HG02852 (cell line): ENCODE results near the gene PLD1.
A peak's percentile ranks its signal among the peaks of the same experiment; 100 is the strongest.
"Not testable (repeated sequence)": the region's sequence is repeated elsewhere in the genome, so short reads cannot be mapped to it uniquely, and the experiment has no call there.

Source experiments
- ATAC-seq: cut with Tn5 transposase; IDR thresholded peaks from one replicate; pipeline ENCODE4 v1.9.1; 2021; ENCODE audit warnings: mild to moderate bottlenecking, moderate library complexity; ENCODE audit not compliant: unreplicated experiment

Gene PLD1

DNA sequence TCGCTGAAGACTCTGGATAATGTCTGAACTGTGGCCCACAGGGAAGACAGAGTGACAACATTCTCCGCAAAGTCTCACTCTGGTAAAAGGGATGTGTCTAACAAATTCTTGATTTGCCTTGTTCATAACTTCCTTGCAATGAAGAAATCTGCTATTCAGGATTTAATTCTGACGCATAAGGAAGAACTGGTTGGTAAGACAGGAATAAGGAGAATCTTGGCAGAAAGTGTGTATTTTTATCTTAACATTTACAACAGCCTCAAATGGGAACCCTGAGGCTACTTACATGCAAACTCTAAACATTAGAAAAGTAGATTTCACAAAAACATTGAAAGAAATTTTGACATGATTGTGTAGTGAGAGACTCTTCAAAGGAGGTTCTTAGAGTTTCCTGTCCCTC is 10.8 kb upstream of the PLD1 start:
- no peak for ATAC-seq

- no peak for ATAC-seq
These were observed 7.0 kb upstream of the PLD1 start for GRCh38 chr3:171817074-171817800.

GRCh38 chr3:171815973-171816595 is 5.8 kb upstream of the PLD1 start:
- ATAC-seq = no peak

- not testable (repeated sequence) for ATAC-seq
These were observed 4.4 kb upstream of the PLD1 start for GRCh38 chr3:171814662-171815061.

- ATAC-seq = no peak
These were observed 3.7 kb upstream of the PLD1 start for GRCh38 chr3:171813897-171814460.

- no peak for ATAC-seq
These were observed 3.1 kb upstream of the PLD1 start for GRCh38 chr3:171813278-171813896.

- no peak for ATAC-seq
These were observed 2.5 kb upstream of the PLD1 start for GRCh38 chr3:171812811-171813210.

DNA sequence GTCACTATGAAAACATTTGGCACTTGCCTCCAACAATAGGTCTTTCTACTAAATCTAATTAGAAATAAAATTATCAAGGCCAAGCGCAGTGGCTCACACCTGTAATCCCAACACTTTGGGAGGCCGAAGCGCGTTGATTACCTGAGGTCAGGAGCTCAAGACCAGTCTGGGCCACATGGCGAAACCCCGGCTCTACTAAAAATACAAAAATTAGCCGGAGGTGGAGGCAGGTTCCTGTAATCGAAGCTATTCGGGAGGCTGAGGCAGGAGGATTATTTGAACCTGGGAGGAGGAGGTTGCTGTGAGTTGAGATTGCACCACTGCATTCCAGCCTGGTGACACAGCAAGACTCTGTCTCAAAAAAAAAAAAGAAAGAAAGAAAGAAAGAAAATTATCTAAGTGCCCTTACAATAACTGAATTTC is 1.6 kb upstream of the PLD1 start:
- no peak for ATAC-seq

DNA sequence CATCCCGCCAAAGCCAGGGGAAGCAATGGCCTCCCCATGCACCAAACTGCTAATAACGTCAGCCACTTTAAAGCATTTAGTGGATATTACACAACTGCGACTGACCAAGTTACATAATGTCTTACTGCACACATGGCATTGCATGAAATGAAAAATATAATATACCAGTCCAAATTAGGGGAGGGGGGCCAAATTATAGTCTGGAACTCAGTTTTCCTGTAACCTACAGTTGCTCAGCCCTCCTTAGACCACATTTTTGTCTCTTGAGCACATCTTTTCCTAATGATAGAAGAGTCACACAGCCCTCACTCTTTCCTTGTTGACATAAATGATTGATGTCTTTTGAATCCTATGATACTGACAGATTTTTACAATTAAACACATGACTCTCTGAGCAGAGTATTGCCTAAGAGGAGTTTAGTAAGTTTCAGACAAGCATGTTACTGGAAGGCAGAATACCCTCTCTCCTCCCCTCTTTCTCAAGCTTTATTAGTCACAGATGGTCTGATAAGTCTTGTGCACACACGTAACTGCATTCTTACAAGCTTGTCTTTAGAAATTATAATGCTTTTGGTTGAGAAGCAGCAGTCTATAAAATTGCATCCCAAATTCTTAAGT is 1.1 kb upstream of the PLD1 start:
- no peak for ATAC-seq

DNA sequence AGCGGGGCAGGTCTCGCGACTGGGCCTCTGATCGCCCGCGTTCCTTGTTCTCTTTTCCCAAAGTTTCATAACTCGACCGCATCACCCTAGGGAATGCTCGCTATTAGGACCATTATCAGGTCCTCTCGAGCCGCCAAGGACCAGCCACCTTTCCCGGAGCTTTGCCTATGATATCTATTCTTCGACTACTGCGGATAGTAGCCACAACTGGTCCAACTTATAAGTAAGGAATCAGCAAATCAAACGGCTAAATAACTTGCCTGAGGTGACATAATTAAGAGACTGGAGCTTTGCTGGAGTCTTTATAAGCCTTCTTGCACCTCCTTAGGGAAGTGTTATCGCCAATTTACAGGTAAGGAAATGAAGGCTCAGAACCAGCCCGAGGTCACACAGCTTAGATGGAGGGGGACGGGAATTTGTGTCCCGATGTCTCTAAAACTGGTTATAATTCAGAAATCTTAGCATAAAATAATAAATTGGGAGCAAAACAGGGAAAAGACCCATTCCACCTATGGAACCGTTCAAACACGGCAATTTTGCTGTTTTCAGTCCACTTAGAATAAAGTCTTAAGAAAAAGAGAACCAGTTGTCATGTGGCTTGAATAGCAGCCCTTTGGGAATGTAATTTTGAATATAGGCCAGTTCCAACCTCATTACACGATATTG is 479 bp upstream of the PLD1 start:
- no peak for ATAC-seq

GRCh38 chr3:171809611-171809860 is 747 bp downstream of the PLD1 start:
- ATAC-seq = peak; percentile 38

GRCh38 chr3:171807806-171808205 is 2.5 kb downstream of the PLD1 start:
- ATAC-seq = no peak

- no peak for ATAC-seq
These were observed 3.1 kb downstream of the PLD1 start for GRCh38 chr3:171807129-171807675.

GRCh38 chr3:171806200-171807128 is 3.8 kb downstream of the PLD1 start:
- no peak for ATAC-seq

DNA sequence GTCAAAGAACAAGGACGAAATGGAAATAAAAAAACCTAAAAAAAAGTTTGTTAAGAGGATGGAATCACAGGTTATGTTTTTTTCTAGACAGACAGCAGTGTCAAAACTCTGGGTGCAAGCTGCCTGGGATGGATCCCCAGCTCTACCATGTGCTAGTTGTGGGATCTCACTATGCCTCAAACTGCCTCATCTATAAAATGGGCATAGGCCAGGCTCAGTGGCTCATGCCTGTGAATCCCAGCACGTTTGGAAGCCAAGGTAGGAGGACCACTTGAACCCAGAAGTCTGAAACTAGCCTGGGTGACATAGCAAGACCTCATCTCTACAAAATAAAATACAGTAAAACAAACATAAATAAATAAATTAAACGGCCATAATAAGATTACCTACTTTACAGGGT is 4.6 kb downstream of the PLD1 start:
- ATAC-seq = no peak

- ATAC-seq = no peak
These were observed 5.5 kb downstream of the PLD1 start for GRCh38 chr3:171804618-171805389.

GRCh38 chr3:171803044-171803443 is 7.2 kb downstream of the PLD1 start:
- no peak for ATAC-seq

- ATAC-seq = no peak
These were observed 7.7 kb downstream of the PLD1 start for GRCh38 chr3:171802590-171802956.
